GM18951 (cell line): ENCODE results near the gene CKS1B.

Source experiments
- POLR2A ChIP-seq: IDR thresholded peaks from 4 replicates; pipeline ENCODE4 v1.6.1; 2011; ENCODE audit warnings: mild to moderate bottlenecking; ENCODE audit not compliant: insufficient read length, insufficient read depth; ENCODE audit errors: extremely low read depth
- in situ Hi-C: fragments of 300-500 bp; cut with MboI; formaldehyde crosslinking; loops from one replicate; pipeline ENCODE4 v1.12.0; 2022; ENCODE audit warnings: low sequenced_read_pairs, mixed read lengths, inconsistent platforms; ENCODE audit not compliant: unreplicated experiment

Gene CKS1B

DNA sequence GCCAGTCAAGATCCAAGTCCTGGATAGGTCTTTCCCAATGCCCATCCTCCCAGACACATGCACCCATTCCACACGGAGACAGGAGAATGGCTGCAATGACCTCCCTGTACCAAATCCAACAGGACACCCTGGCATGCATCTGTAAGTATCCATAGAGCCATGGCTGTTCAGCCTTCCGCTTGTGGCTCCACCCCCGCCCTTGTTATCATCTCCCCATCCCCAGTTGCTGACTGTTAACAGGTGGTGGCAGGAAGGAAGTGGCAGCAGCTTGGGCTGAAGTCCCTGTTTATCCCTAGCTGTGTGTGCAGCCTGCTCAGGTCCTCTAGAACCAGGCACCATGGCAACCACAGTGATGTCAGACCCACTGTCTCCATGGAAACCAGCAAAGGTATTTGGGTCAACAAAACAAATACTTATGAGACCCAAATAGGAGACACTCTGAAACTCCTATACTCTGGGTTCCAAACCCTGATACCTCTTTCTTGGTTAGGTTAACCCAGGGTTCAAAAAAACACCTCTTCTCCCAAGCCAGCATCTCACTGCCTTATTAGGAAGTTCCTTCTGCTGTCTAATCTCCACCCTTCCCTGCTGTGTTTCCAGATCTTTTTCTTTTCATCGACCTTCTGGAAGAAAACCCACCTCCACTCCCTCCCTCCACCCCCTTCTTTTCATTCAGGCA lies 19.3 kb upstream of the CKS1B start:
- in situ Hi-C loops, result no loop called here
- peak; percentile 9 for TF ChIP-seq POLR2A

DNA sequence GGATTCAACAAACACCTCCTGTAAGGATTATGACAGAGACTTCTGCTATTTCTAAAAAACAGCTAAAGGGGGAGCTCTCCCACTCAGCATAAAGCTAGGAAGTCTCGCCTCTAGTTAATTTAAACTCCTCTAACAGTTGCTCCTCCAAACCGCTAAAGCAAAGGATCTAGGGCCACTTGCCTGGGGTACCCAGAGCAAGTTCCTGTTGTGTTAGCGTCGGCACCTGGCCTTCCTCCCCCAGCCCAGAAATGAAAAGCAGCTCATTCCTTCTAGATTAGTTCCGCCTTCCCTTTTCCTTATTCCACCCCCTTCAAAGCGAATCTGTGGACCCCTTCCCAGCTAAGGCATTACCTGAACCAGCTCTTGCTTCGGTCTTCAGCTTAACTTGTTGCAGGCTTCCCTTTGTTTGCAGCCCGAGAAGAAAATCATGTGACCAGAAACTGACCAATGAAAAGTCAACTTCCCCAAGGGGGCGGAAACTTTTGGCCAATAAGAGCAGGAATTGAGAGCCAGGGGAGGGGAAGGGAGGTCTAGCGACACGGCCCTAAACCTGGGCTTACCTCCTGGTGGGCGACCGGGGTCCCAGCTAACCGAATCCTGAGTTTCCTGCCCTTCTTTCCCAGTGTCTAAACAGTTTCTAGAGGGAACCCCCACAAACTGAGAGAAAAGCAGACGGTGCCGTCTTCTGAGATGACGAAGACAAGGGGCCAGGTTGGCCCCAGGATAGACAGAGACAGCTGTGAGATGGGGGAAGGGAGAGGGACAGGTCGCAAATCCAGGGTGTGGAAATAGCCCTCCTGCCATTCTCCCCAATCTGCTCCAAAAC lies 18.6 kb upstream of the CKS1B start, which contains the start of gene PBXIP1:
PBXIP1 (minus strand) TSS at position 382 of the 826 bp plus-strand sequence. CDS start 2,378 bp downstream, outside the sequence.
- peak; percentile 7 for TF ChIP-seq POLR2A
- in situ Hi-C loops, result no loop called here

DNA sequence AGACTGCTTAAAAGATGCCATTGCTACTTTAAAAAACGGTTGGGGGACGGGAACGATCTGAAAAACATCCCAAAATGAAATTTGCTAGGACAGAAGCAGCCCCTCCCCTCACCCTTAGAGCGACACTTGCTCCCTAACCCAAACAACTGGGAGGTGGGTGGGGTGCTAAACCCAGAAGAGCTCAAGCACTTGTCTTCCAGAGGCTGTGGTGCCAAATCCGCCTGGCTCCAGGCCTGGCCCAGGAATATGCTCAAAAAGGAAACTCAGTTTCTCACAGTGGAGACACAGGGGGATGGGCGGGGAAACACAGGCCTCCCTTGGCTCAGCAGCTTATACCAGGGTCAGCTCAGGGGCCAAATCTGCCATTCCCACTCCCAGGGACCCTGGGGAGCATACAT lies 17.9 kb upstream of the CKS1B start:
- in situ Hi-C loops, result no loop called here
- TF ChIP-seq POLR2A, result peak; percentile 15

DNA sequence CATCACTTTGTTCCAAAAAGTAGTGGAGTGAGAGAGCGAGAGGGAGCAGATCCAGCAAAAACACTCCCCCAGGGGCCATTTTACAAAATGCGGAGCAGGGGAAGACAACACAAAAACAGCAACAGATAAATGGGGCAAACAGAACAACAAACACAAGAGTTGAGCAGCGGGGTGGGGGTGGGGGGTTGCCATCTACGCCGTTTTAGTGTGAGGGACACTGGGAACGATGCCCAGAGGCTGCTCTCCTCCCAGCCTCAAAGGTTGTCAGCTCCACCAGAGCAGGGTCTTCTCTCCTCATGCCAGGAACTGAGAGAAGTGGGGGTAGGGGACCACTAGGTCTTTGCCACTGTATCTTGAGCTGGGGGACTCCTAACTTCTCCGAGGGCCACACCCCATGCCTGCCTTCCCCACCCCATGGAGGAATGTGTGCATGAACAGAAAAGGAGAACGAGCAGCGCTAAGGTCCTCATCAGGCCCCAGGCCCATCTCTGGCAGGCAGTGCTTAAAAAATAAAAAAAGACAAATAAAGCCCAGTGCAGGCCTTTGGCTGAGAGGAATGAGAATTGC lies 17.3 kb upstream of the CKS1B start:
- TF ChIP-seq POLR2A, result no peak
- in situ Hi-C loops, result no loop called here

DNA sequence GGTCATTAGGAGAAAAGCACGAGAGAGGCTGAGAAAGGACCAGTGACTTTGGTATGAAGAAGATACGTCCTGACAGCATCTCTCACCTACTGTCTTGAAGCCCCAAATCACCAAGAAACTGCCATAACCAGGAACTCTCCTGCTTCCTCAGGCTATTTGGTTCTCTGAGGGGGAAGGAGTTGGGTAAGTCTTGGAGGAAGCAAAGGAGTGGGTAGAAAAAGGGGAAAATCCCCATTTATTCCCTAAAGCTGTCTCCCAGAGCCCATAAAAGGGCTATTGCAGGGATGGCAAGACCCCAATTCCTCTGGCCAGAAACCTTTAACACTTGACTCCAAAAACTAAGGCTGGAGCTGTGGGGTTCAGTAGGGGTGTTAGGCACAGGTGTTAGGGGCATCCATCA lies 16.4 kb upstream of the CKS1B start:
- no peak for TF ChIP-seq POLR2A
- in situ Hi-C loops, result no loop called here

DNA sequence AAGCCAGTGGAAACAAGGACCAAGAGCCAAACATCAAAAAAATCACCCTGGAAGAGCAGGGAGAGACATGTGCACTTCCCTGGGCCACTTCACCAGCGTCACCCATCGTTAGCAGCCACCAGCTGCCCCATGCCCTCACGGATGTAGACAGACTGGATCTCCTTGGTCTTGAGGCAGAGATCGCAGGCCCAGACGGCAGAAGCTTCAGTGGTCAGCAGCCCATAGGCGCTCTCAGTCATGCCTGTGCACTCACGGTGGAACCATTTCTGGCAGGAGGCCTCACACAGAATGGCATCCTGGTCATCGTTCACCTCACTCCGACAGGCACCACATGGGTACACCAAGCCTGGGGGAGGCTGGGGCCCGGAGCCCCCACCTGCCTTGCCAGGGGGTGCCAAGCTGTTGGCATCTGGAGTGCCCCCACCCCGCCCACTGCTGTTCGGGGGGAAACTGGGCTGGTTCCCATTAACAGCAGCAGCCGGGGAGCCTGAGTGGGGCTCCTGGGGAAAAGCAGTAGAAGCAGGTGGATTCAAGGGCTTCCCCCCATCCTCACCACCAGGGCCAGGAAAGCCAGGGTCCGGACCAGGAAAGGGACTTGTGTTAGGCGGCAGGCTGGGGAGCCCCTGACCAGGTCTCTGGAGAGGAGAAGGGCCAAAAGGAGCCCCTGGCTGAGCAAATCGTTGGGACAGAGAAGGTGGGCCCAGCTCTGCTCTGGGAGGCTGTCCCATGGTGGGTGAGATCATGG lies 15.6 kb upstream of the CKS1B start:
- in situ Hi-C loops, result no loop called here
- no peak for TF ChIP-seq POLR2A

DNA sequence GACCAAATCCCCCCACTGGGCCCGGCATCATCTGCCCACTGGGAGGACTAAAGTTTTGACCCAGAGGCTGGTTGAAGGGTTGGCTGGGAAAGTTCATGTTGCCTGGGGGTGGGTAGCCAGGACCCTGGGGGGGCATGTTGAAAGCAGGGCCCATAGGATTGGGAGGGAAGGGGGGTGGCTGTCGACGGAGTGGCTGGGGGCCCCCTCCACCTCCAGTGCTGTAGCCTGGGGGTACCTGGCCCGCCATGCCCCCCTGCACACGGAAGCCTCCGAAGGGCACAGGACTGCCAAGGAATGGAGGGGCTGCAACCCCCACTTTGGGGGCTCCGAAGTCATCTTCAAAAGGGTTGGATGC lies 15.1 kb upstream of the CKS1B start:
- in situ Hi-C loops, result no loop called here
- TF ChIP-seq POLR2A, result no peak

DNA sequence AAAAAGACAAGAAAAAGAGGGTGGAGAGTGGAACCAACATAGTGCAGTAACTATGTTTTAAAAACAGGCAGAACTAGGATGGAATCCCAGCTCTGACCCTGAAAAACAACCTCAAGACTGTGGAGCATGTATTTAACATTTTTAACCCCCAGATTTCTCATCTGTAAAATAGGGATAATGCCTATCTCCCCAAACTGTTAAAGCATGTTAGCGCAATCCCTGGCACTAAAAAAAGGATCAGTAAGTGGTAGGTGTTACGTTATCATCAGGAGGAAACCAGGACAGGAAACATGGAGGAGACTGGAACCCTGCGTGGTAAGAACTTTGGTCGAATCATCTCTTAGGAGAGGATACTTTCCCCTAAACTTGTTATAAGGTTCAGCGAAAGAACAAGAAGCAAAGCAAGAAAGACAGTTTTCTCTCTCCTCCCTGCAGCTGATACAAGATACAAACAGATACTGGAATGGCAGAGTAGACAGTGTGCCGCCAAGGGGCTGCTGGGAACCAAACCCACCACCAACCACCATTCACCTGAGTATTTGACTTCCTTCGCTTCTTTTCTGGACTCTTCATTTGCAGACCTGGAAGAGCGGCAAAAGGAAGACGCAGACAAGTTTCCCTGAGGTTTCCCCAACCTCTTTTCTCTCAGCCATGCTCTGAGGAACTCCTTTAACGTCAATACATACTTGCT lies 13.9 kb upstream of the CKS1B start:
- in situ Hi-C loops, result no loop called here
- no peak for TF ChIP-seq POLR2A

DNA sequence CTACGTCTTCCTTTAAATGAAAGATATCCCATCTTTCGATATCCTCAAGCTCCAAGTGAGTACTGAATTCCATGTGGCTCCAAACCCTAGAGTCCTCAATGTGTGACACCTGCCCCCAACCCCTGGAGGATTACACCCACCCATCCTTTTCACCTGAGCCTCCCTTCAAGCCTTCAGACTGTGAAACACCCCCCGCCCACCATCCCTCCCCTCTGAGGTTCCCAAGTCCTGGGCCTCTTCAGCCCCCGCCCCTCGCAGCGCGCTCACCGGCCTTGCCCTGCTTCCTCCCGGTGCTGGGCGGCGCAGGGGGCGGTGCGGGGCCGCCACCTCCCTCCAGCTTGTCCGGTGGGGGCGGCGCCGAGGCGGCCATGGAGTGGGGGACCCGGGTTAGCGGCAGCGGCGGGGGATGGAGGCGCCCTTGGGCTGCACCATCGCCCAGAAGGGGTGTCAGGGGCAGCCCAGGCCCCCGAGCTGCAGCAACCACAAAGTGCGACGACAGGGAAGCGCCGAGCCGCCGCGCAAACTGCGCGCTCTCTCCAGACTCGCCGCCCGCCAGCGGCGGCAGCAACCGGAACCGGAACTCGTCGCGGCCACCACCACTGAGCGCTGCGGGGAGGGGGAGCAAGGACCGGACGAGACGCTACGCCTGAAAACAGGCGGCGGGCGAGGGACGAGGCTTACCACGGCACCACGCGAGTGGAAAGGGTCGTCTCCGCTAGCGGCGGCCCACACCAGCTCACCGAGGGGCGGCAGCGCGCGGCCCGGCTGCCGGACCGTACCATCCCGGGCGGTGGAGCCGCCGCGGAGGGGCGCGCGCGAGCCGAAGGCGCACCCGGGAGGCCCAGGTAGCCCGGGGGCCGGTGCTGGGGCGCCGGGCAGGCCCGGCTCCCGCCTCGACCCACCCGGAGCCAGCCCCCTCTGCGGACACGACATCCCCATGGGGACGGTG lies 13.0 kb upstream of the CKS1B start, which contains the start of gene PYGO2:
PYGO2 (minus strand) TSS at position 576 of the 949 bp plus-strand sequence; CDS start at position 370, 206 bp downstream.
- in situ Hi-C loops, result no loop called here
- peak; percentile 94 for TF ChIP-seq POLR2A

DNA sequence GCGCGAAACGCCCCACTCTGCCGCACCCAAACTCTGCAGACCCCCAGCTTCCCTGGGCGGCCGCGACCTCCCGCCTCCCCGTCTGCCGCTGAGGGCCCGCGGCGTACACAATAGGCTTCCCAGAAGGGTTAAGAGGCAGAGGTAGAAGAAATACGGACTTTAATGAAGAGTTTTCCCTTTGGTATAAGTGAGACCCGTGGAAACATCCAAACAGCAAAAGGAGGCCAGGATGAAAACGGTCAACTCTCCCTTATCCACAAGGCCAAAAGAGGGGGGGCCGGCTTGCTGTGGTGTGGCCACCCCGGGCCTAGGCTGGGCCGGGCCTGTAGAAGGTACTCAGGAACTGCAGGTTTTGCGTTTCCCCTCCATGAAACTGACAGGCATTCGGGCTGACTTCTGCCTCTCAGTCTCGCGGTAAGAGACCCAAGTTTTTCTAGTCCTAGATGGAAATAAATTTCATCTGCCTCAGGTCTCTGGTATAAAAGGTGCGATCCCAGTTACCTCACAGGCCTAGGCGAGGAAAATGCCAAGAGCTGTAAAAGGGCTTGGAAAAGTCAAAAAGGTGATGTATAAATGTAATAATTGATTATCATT lies 12.2 kb upstream of the CKS1B start:
- in situ Hi-C loops, result no loop called here
- no peak for TF ChIP-seq POLR2A

DNA sequence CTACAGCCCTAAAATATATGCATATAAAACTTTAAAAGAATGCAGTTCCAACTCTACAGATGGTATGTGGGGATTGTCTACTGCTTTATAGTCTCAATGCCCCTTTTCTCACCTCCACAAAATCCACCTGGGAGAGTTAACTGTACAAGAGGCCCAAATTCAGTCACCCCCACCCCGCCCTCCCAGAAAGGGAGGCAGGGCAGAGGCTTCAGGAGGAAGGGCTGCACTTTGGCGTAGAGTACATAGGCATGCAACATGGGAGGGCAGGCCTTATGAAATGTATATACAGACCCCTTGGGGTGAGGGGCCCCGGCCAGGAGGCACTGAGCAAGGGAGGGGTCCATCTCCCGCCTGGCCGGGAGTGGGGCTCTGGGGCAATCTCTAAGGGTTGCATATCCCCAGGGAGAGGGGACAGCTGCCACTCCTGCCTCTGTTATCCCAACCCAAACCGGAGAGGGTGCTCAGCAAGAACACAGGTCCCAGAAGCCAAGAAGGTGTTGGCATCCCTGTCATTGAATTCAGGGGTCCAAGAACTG lies 11.6 kb upstream of the CKS1B start:
- no peak for TF ChIP-seq POLR2A
- in situ Hi-C loops, result no loop called here
